Endothelial cell of umbilical vein (primary cell): Measurements from ENCODE around the gene GPR183. TPM values are rescaled to one million over a fixed set of nuclear protein-coding genes. Genes with fewer than 3 reads are reported as not detected.

Experiments used
- BruUV-seq: library from RNA; stranded (reverse); fragments of 400-500 nt; replicated peaks from 2 replicates; lab custom pipeline; 2021; lab: Mats Ljungman, UMichigan
- CTCF ChIA-PET: fragments of 300-600, 350-600 bp; sonication (Branson Sonifier 250); formaldehyde crosslinking; loops from one replicate; lab custom pipeline; 2021; ENCODE audit warnings: antibody characterized with exemption, inconsistent platforms; lab: Charles Lee
- POLR2A ChIA-PET: fragments of 300-600, 350-600 bp; sonication (Branson Sonifier 250); formaldehyde crosslinking; loops from one replicate; lab custom pipeline; 2021; ENCODE audit warnings: antibody characterized with exemption, inconsistent platforms; lab: Charles Lee
- DNase-seq: peaks from one replicate; pipeline ENCODE4 v3.0.0-alpha.2; 2011; ENCODE audit warnings: low read depth, low spot score
- FAIRE-seq: peaks from 2 replicates; lab custom pipeline; 2011; peaks lifted over from hg19 to GRCh38; lab: Jason Lieb, UNC
- H2AFZ ChIP-seq: 2 replicates; pipeline ENCODE4 v1.6.0; 2012; ENCODE audit warnings: low read depth, low read length, control low read depth, inconsistent platforms
- H3K27ac ChIP-seq: 2 replicates; pipeline ENCODE4 v1.5.1; 2011; ENCODE audit warnings: low read depth, mild to moderate bottlenecking, control low read depth, low read length, moderate library complexity; ENCODE audit not compliant: insufficient read depth
- H3K27me3 ChIP-seq, 2 experiments: 2 replicates each; pipeline versions ENCODE4 v1.6.0 to v1.6.1; 2011; ENCODE audit warnings: low read length in 2 of 2, mixed read lengths in 1 of 2; ENCODE audit not compliant: control insufficient read depth in 2 of 2, insufficient read depth in 2 of 2
- H3K36me3 ChIP-seq, 2 experiments: 2 replicates in 1 of 2; 3 replicates in 1 of 2; pipeline ENCODE4 v1.5.1; 2011; ENCODE audit warnings: low read length in 2 of 2, mild to moderate bottlenecking in 1 of 2, moderate library complexity in 1 of 2; ENCODE audit not compliant: control insufficient read depth in 2 of 2, insufficient read depth in 2 of 2; ENCODE audit errors: extremely low read depth in 1 of 2
- H3K4me1 ChIP-seq: 3 replicates; pipeline ENCODE4 v1.5.1; 2011; ENCODE audit warnings: mild to moderate bottlenecking, low read length; ENCODE audit not compliant: control insufficient read depth, insufficient read depth; ENCODE audit errors: extremely low read depth
- H3K4me2 ChIP-seq: 2 replicates; pipeline ENCODE4 v1.6.1; 2011; ENCODE audit warnings: low read length, control low read depth, mixed read lengths; ENCODE audit not compliant: insufficient read depth
- H3K4me3 ChIP-seq, 3 experiments: fragments of 200-600 bp in 1 of 3; sonication (generic), shearing (Covaris generic) in 1 of 3; replicated peaks in 1 of 3; 2 replicates each; pipeline ENCODE4 v1.5.1; 2011 to 2016; ENCODE audit warnings: control low read depth in 3 of 3, low read length in 3 of 3, mild to moderate bottlenecking in 2 of 3, inconsistent platforms in 1 of 3, low read depth in 1 of 3, moderate library complexity in 1 of 3; ENCODE audit not compliant: insufficient read depth in 1 of 3
- H3K79me2 ChIP-seq: 2 replicates; pipeline ENCODE4 v1.6.0; 2012; ENCODE audit warnings: low read length, inconsistent platforms; ENCODE audit not compliant: control insufficient read depth, insufficient read depth
- H3K9ac ChIP-seq: replicated peaks from 2 replicates; pipeline ENCODE3; 2011; ENCODE audit warnings: low read length, control low read depth; ENCODE audit not compliant: insufficient read depth; ENCODE audit errors: extremely low read depth
- H3K9me1 ChIP-seq: replicated peaks from 3 replicates; pipeline ENCODE4 v1.6.0; 2011; ENCODE audit warnings: mild to moderate bottlenecking, low read length; ENCODE audit not compliant: control insufficient read depth, insufficient read depth; ENCODE audit errors: extremely low read depth
- H3K9me3 ChIP-seq: replicated peaks from 2 replicates; pipeline ENCODE4 v1.5.1; 2012; ENCODE audit warnings: low read length, inconsistent platforms; ENCODE audit not compliant: control insufficient read depth, insufficient read depth
- H4K20me1 ChIP-seq: replicated peaks from 2 replicates; pipeline ENCODE3; 2011; ENCODE audit warnings: mild to moderate bottlenecking, low read length; ENCODE audit not compliant: control insufficient read depth, insufficient read depth; ENCODE audit errors: extremely low read depth
- EZH2 ChIP-seq: IDR thresholded peaks from 2 replicates; pipeline ENCODE4 v1.6.1; 2012; ENCODE audit warnings: borderline replicate concordance, low read depth, mild to moderate bottlenecking, moderate library complexity, low read length, inconsistent platforms; ENCODE audit not compliant: severe bottlenecking
- FOS ChIP-seq: IDR thresholded peaks from 2 replicates; pipeline ENCODE4 v1.6.1; 2011; ENCODE audit warnings: mild to moderate bottlenecking, low read length, moderate library complexity, borderline replicate concordance; ENCODE audit not compliant: insufficient read depth
- GATA2 ChIP-seq: IDR thresholded peaks from 2 replicates; pipeline ENCODE4 v1.7.0; 2011; ENCODE audit warnings: low read depth, mild to moderate bottlenecking, moderate library complexity, mixed read lengths, low read length; ENCODE audit not compliant: insufficient read length, insufficient read depth
- JUN ChIP-seq: IDR thresholded peaks from 2 replicates; pipeline ENCODE4 v1.6.1; 2011; ENCODE audit warnings: borderline replicate concordance, low read depth; ENCODE audit not compliant: insufficient read length, insufficient read depth
- MYC ChIP-seq: IDR thresholded peaks from one replicate; pipeline ENCODE4 v1.6.1; 2011; ENCODE audit warnings: mild to moderate bottlenecking, low read depth, low read length
- POLR2A ChIP-seq: IDR thresholded peaks from 2 replicates; pipeline ENCODE4 v1.6.1; 2012; ENCODE audit warnings: low read depth, mild to moderate bottlenecking, control low read depth, low read length
- POLR2AphosphoS5 ChIP-seq: IDR thresholded peaks from 2 replicates; pipeline ENCODE4 v1.6.1; 2012; ENCODE audit warnings: low read depth, mild to moderate bottlenecking, control low read depth, low read length, moderate library complexity; ENCODE audit not compliant: insufficient read depth
- dilution Hi-C: fragments of 300-500 bp; cut with MboI; formaldehyde crosslinking; loops from one replicate; pipeline ENCODE4 v1.15.0; 2019; ENCODE audit warnings: low sequenced_read_pairs; ENCODE audit not compliant: extremely low pct_ligation_motif_present
- intact Hi-C: fragments of 100-400 bp; cut with micrococcal nuclease; formaldehyde crosslinking; loops from one replicate; pipeline ENCODE4 v1.10.0; 2022
- polyA plus RNA-seq, 4 experiments: library from polyadenylated mRNA; depleted of rRNA in 3 of 4; stranded (reverse) in 3 of 4; unstranded in 1 of 4; fragments of >200 nt; gene quantifications; 2 replicates each; pipeline versions ENCODE4 v1.2.1 to v1.2.3, GENCODE V29; 2011 to 2012; ENCODE audit warnings: missing spikeins in 1 of 4
- total RNA-seq: library from RNA; stranded (reverse); gene quantifications from 2 replicates; pipeline ENCODE4 v1.2.3, GENCODE V29; 2021
- TF ChIP-seq, protein P1 (sequence below): IDR thresholded peaks from 2 replicates; pipeline ENCODE4 v1.6.1; 2011; ENCODE audit not compliant: insufficient read depth, insufficient read length
- TF ChIP-seq, protein P2 (sequence below), 2 donors: IDR thresholded peaks; 1 replicate in 1 of 2; 2 replicates in 1 of 2; pipeline ENCODE4 v1.5.1; 2011; ENCODE audit warnings: low read length in 2 of 2, mild to moderate bottlenecking in 2 of 2, moderate library complexity in 2 of 2, control low read depth in 1 of 2, inconsistent platforms in 1 of 2, low read depth in 1 of 2; ENCODE audit not compliant: insufficient read depth in 1 of 2; ENCODE audit errors: extremely low read depth in 1 of 2

GPR183 gene
- total and polyA plus RNA-seq, 2 donors (not counting 3 experiments of a cell fraction or from before 2014, with no cell fraction given), result 0.23 TPM; not detected in 1

DNA sequence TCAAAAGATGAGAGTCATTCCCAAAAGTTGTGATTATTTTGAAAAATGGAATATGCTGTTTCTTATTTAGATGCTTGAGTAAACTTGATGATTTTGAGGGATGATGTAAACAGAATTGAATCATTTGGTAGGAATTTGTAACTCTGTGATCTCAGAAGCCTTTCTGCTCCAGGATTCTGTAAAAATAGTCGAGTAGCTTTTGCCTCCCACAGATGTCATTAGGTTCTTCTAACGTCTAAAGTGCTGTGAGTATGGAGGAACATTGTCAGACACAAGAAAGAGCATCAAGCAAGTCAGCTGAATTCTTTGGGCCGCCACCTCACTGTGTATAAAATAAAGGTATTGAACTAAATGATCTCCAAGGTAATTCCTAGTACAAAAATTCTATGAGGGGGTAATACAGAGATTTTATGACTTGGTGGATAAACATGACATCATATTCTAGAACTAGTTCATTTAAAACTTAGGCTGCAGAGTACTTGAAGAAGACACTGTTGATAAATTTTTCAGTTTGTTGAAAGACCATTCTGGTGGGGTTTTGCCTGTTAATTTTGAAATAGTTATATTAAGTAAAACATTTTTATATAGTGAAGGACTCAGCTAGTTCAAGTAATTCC is 1.4 kb upstream of the GPR183 start:
- H3K9ac ChIP-seq, result no peak overlapping the region
- ChIA-PET POLR2A (no interaction called here), CTCF (interaction anchor here (1.1 kb wide), 1 partner anchor 43 kb away, joined by 3 read pairs; no protein-coding TSS in a partner anchor)
- H3K9me1 ChIP-seq, result no peaks in the 10 kb centered on the region
- intact Hi-C loops, result no loop called here
- no peak overlapping the region for H3K4me3 ChIP-seq
- H3K36me3 ChIP-seq, result no peaks in the 10 kb centered on the region
- no peaks in the 10 kb centered on the region for H3K27me3 ChIP-seq
- peak; percentile 69 for FAIRE-seq
- H3K27ac ChIP-seq, result peak overlapping the region; percentile 79
- no peaks in the 10 kb centered on the region for H3K9me3 ChIP-seq
- no peaks in the 10 kb centered on the region for H4K20me1 ChIP-seq
- H3K4me2 ChIP-seq, result no peak overlapping the region
- no peak for TF ChIP-seq POLR2AphosphoS5
- no peak for TF ChIP-seq MYC
- TF ChIP-seq FOS, result no peak
- TF ChIP-seq, protein P1, sequence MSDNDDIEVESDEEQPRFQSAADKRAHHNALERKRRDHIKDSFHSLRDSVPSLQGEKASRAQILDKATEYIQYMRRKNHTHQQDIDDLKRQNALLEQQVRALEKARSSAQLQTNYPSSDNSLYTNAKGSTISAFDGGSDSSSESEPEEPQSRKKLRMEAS, result no peak
- TF ChIP-seq GATA2, result no peak
- no peak for TF ChIP-seq EZH2
- TF ChIP-seq, protein P2, sequence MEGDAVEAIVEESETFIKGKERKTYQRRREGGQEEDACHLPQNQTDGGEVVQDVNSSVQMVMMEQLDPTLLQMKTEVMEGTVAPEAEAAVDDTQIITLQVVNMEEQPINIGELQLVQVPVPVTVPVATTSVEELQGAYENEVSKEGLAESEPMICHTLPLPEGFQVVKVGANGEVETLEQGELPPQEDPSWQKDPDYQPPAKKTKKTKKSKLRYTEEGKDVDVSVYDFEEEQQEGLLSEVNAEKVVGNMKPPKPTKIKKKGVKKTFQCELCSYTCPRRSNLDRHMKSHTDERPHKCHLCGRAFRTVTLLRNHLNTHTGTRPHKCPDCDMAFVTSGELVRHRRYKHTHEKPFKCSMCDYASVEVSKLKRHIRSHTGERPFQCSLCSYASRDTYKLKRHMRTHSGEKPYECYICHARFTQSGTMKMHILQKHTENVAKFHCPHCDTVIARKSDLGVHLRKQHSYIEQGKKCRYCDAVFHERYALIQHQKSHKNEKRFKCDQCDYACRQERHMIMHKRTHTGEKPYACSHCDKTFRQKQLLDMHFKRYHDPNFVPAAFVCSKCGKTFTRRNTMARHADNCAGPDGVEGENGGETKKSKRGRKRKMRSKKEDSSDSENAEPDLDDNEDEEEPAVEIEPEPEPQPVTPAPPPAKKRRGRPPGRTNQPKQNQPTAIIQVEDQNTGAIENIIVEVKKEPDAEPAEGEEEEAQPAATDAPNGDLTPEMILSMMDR (IDR thresholded peaks at IDR 0.05; ENCODE audit: extremely low read depth in 1 of 2, insufficient read depth in 1 of 2, low read depth in 1 of 2, low read length in 2 of 2), result no peak
- no peak for TF ChIP-seq POLR2A
- no peak for TF ChIP-seq JUN
- BruUV-seq, result no TSS peak
- dilution Hi-C loops, result no loop called here
- DNase-seq, result no peak
- H3K79me2 ChIP-seq, result no peaks in the 10 kb centered on the region
- H2AFZ ChIP-seq, result no peak overlapping the region
- H3K4me1 ChIP-seq, result peaks cover 23% of the 10 kb centered on the region
